Epithelial cell of proximal tubule (primary cell): ENCODE data around the gene FAM168A. TPM values are rescaled to one million over a fixed set of nuclear protein-coding genes. Genes with fewer than 3 reads are reported as not detected.
"Not testable (repeated sequence)": the region's sequence is repeated elsewhere in the genome, so short reads cannot be mapped to it uniquely, and the experiment has no call there.

Experiments used
- DNase-seq: peaks from one replicate; pipeline ENCODE4 v3.0.0-alpha.2; 2011; ENCODE audit warnings: low read depth
- H3K4me3 ChIP-seq: 2 replicates; pipeline ENCODE4 v1.5.1; 2011; ENCODE audit warnings: low read depth, mild to moderate bottlenecking, low read length
- CTCF ChIP-seq: conservative IDR thresholded peaks from 2 replicates; pipeline ENCODE4 v1.5.1; 2012; ENCODE audit warnings: low read depth, mild to moderate bottlenecking, low read length
- total RNA-seq: library from RNA; depleted of rRNA; stranded (reverse); fragments of >200 nt; gene quantifications from 2 replicates; pipeline ENCODE4 v1.2.3, GENCODE V29; 2015

The FAM168A gene
- total RNA-seq, 1 donor from 2014 or later: 10.0 TPM

- TF ChIP-seq CTCF: no peak
- DNase-seq: no peak
- no peak overlapping the region for H3K4me3 ChIP-seq
Observed at GRCh38 chr11:73475549-73476095, 122.3 kb downstream of the FAM168A start.

DNA sequence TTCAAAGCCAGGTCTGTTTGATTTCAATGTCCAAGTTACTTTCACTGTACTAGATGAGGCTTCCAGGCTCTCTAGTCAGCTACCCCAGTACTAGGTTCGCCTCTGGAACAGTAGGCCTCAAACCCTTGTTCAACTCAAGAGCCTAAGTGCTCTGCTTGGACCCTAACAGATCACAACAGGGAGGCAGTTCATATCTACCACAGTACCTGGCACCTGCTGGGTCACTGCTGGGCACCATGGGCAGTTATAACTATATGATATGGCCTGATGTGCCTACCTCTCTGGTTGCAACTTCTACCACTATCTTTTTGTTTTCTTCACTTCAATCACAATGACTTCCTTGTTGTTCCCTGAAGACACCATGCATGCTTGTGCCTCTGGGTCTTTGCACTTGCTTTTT lies 124.7 kb downstream of the FAM168A start:
- no peak overlapping the region for H3K4me3 ChIP-seq
- TF ChIP-seq CTCF: no peak
- DNase-seq: no peak

DNA sequence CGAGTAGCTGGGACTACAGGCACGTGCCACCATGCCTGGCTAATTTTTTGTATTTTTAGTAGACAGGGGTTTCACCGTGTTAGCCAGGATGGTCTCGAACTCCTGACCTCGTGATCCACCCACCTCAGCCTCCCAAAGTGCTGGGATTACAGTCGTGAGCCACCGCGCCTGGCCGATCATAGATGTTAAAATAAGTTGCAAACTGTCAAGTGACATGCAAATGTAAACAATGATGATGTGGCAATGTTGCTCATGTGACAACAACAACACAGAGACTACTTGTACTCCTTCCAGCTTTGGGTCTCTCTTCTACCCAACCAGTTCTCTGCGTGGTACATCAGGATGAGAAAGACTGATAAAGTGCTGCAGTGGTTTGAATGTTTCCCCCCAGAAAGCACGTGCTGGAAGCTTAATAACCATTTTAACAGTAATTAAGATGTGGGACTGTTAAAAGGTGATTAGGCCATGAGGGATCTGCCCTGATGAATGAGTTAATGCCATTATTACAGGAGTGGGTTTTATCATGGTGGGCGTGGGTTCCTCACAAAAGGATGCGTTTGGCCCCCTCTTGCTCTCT lies 127.8 kb downstream of the FAM168A start:
- DNase-seq, H3K4me3 ChIP-seq: not testable (repeated sequence)

DNA sequence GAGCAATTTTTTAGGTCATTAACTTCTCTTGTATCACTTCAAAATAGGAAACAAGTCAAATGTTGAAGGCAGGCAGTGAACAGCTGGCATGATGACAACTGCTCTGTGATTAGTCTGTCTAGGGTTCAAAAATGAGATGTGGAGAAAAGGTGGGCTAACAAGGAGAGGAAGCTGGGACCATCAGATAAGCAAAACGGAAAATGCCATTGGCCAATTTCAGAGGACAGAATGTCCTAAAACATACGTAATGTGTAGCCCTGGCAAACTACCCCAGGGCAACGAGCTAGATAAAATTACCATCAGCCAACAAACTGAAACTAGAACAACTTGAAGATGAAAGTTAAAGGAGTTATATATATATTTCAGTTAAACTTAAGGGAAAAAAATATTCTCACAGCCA lies 128.5 kb downstream of the FAM168A start:
- no peak overlapping the region for H3K4me3 ChIP-seq
- no peak for DNase-seq
- TF ChIP-seq CTCF: no peak

GRCh38 chr11:73468590-73469161 lies 129.2 kb downstream of the FAM168A start:
- TF ChIP-seq CTCF: no peak
- DNase-seq: no peak
- H3K4me3 ChIP-seq: no peak overlapping the region

GRCh38 chr11:73467505-73467904 lies 130.4 kb downstream of the FAM168A start:
- no peak for DNase-seq
- TF ChIP-seq CTCF: no peak
- no peak overlapping the region for H3K4me3 ChIP-seq

GRCh38 chr11:73466643-73467042 lies 131.3 kb downstream of the FAM168A start:
- TF ChIP-seq CTCF: no peak
- H3K4me3 ChIP-seq: no peak overlapping the region
- no peak for DNase-seq
